Stomach (tissue), 9 donors: Measurements from ENCODE around the gene MMD. TPM values are rescaled to one million over a fixed set of nuclear protein-coding genes. Genes with fewer than 3 reads are reported as not detected.
A peak's percentile ranks its signal among the peaks of the same experiment; 100 is the strongest.

Experiments used
- DNase-seq, 2 donors: peaks; one replicate each; pipeline versions ENCODE4 v3.0.0 to v3.0.0-alpha.2; 2013 to 2019
- H3K27ac ChIP-seq, 5 donors: fragments of 200-600 bp in 4 of 5; sonication (generic) in 4 of 5; one replicate each; pipeline ENCODE4 v1.5.1; 2013 to 2019; ENCODE audit warnings: mild to moderate bottlenecking in 1 of 5, moderate library complexity in 1 of 5
- H3K27me3 ChIP-seq, 3 donors: fragments of 200-600 bp; sonication (generic); one replicate each; pipeline ENCODE4 v1.5.1; 2017 to 2019; ENCODE audit warnings: mixed run types in 1 of 3
- H3K36me3 ChIP-seq, 4 donors: fragments of 200-600 bp; sonication (generic); 1 replicate in 3 of 4; 2 replicates in 1 of 4; pipeline ENCODE4 v1.5.1; 2016 to 2019
- H3K4me1 ChIP-seq, 4 donors: fragments of 200-600 bp; sonication (generic); one replicate each; pipeline ENCODE4 v1.5.1; 2016 to 2019
- H3K4me3 ChIP-seq, 4 donors: fragments of 200-600 bp; sonication (generic) in 3 of 4; one replicate each; pipeline ENCODE4 v1.5.1; 2016 to 2019; ENCODE audit warnings: mild to moderate bottlenecking in 1 of 4
- H3K9me3 ChIP-seq, 4 donors: fragments of 200-600 bp; sonication (generic); one replicate each; pipeline ENCODE4 v1.5.1; 2016 to 2019
- CTCF ChIP-seq, 7 experiments: fragments of 450-650 bp in 4 of 7; fragments of 200-600 bp in 3 of 7; sonication (generic) in 3 of 7; IDR thresholded peaks; one replicate each; pipeline ENCODE4 v1.5.1; 2016 to 2019; ENCODE audit warnings: antibody characterized with exemption in 7 of 7, control low read depth in 2 of 7, mild to moderate bottlenecking in 1 of 7
- EP300 ChIP-seq: sonication (generic); formaldehyde crosslinking; IDR thresholded peaks from one replicate; pipeline ENCODE4 v1.6.1; 2017; ENCODE audit warnings: antibody characterized with exemption
- POLR2A ChIP-seq, 4 donors: fragments of 450-650 bp; IDR thresholded peaks; one replicate each; pipeline ENCODE4 v1.6.1; 2016; ENCODE audit warnings: antibody characterized with exemption in 4 of 4, control low read depth in 2 of 4, mild to moderate bottlenecking in 1 of 4, moderate library complexity in 1 of 4
- POLR2AphosphoS5 ChIP-seq, 3 donors: sonication (generic); formaldehyde crosslinking; IDR thresholded peaks; one replicate each; pipeline ENCODE4 v1.6.1; 2016; ENCODE audit warnings: antibody characterized with exemption in 3 of 3
- WGBS, 5 donors: extraction: QIAGEN DNeasy Blood & Tissue Kit in 3 of 5; methylation state at CpG; one replicate each; pipeline versions ENCODE4 v1.1.5 to v1.1.7; 2013 to 2018; 5-methylcytosine and 5-hydroxymethylcytosine counted together
- intact Hi-C: fragments of 100-400 bp; cut with DNase I; formaldehyde crosslinking; loops from one replicate; pipeline ENCODE4 v1.15.1; 2023; ENCODE audit warnings: low total_unique reads
- polyA plus RNA-seq, 3 donors: library from polyadenylated mRNA; stranded (reverse); fragments of 200-250 nt; gene quantifications; one replicate each; pipeline ENCODE4 v1.2.3, GENCODE V29; 2013
- total RNA-seq, 5 donors: library from RNA; depleted of rRNA; stranded (reverse); fragments of >200 nt; gene quantifications; one replicate each; pipeline versions ENCODE4 v1.1.0 to v1.2.3, GENCODE V29; 2014 to 2016
- donor health status: healthy with polysubstance abuse.
- donor health status: Bipolar disorder and iron deficiency.
- donor health status: healthy.

Gene MMD
- total and polyA plus RNA-seq, 8 donors: 3.1 to 65.3 (median 12.5) TPM

GRCh38 chr17:55354010-55354409 lies 67.6 kb downstream of the MMD start:
- Histone ChIP-seq H3K9me3 (no peaks in the 10 kb centered on the region), H3K4me3 (no peak overlapping the region), H3K27me3 (no peaks in the 10 kb centered on the region), H3K4me1 (no peaks in the 10 kb centered on the region), H3K36me3 (no peaks in the 10 kb centered on the region), H3K27ac (no peak overlapping the region)
- TF ChIP-seq POLR2A (IDR thresholded peaks at IDR 0.05): no peak
- TF ChIP-seq POLR2AphosphoS5 (IDR thresholded peaks at IDR 0.05): no peak
- TF ChIP-seq EP300: no peak
- TF ChIP-seq CTCF (IDR thresholded peaks at IDR 0.05): no peak
- no peak for DNase-seq
- WGBS, 5 donors: 38 to 60% (median 48%) methylated on average over 1 of the region's 1 CpG
- intact Hi-C loops: no loop called here

GRCh38 chr17:55351226-55351625 lies 70.4 kb downstream of the MMD start:
- intact Hi-C loops: no loop called here
- TF ChIP-seq POLR2A (IDR thresholded peaks at IDR 0.05): no peak
- TF ChIP-seq EP300: no peak
- no peak for TF ChIP-seq POLR2AphosphoS5 (IDR thresholded peaks at IDR 0.05)
- no peak for TF ChIP-seq CTCF (IDR thresholded peaks at IDR 0.05)
- 82 to 95% (median 87%) methylated on average over 1 of the region's 1 CpG for WGBS, 5 donors
- no peaks in the 10 kb centered on the region for H3K9me3 ChIP-seq
- peaks cover 0 to 11% (median 0%) of the 10 kb centered on the region in 4 donors for H3K4me1 ChIP-seq
- H3K27ac ChIP-seq: no peak overlapping the region
- no peak for DNase-seq
- H3K27me3 ChIP-seq: no peaks in the 10 kb centered on the region
- H3K36me3 ChIP-seq: no peaks in the 10 kb centered on the region
- no peak overlapping the region for H3K4me3 ChIP-seq

- peaks cover 0 to 11% (median 0%) of the 10 kb centered on the region in 4 donors for H3K4me1 ChIP-seq
These were observed 70.8 kb downstream of the MMD start for GRCh38 chr17:55350825-55351205.

GRCh38 chr17:55348749-55349354 lies 72.8 kb downstream of the MMD start:
- Histone ChIP-seq H3K36me3 (no peaks in the 10 kb centered on the region), H3K9me3 (no peaks in the 10 kb centered on the region), H3K27me3 (no peaks in the 10 kb centered on the region), H3K4me1 (peaks cover 0 to 11% (median 0%) of the 10 kb centered on the region in 4 donors), H3K27ac (no peak overlapping the region), H3K4me3 (no peak overlapping the region)
- intact Hi-C loops: no loop called here
- DNase-seq: peak; percentile 63 to 88
- peak in 5 of 7 experiments; percentile 67 to 84 (median 81) for TF ChIP-seq CTCF (IDR thresholded peaks at IDR 0.05)
- TF ChIP-seq POLR2A (IDR thresholded peaks at IDR 0.05): no peak
- WGBS, 5 donors: 11 to 21% (median 15%) methylated on average over 10 of the region's 10 CpGs

More at GRCh38 chr17:55350825-55351205, 70.8 kb downstream of the MMD start:
- TF ChIP-seq POLR2AphosphoS5 (IDR thresholded peaks at IDR 0.05): no peak
- TF ChIP-seq CTCF (IDR thresholded peaks at IDR 0.05): no peak
- no peak for TF ChIP-seq EP300
- no peak for TF ChIP-seq POLR2A (IDR thresholded peaks at IDR 0.05)
- 16 to 55% (median 28%) methylated on average over 2 of the region's 2 CpGs for WGBS, 5 donors
- H3K27me3 ChIP-seq: no peaks in the 10 kb centered on the region
- no peaks in the 10 kb centered on the region for H3K9me3 ChIP-seq
- H3K27ac ChIP-seq: no peak overlapping the region
- H3K36me3 ChIP-seq: no peaks in the 10 kb centered on the region
- intact Hi-C loops: no loop called here
- no peak for DNase-seq
- no peak overlapping the region for H3K4me3 ChIP-seq
